ENCODE measurements around the gene FILIP1.

Gene FILIP1

GRCh38 chr6:75318900-75319299, 174.7 kb downstream of the FILIP1 start:
- Histone ChIP-seq H3K9me3 (ENCODE audit: insufficient read depth, low read depth, low read length) (no peaks in the 10 kb centered on the region), H3K27me3 (ENCODE audit: insufficient read depth, low read length, poor library complexity, severe bottlenecking) (peaks cover 4% of the 10 kb centered on the region), H3K9ac (ENCODE audit: low read depth, low read length, poor library complexity, severe bottlenecking) (no peak overlapping the region), H2AFZ (ENCODE audit: low read length) (no peak overlapping the region), H3K9me2 (replicated peaks; ENCODE audit: low read depth, low read length) (no peaks in the 10 kb centered on the region), H4K20me1 (ENCODE audit: insufficient read depth, low read length, poor library complexity, severe bottlenecking) (no peaks in the 10 kb centered on the region), H3K4me1 (ENCODE audit: insufficient read depth, low read length, poor library complexity, severe bottlenecking) (no peaks in the 10 kb centered on the region), H3F3A (ENCODE audit: low read depth) (no peaks in the 10 kb centered on the region), H3K36me3 (ENCODE audit: insufficient read depth, low read length) (no peaks in the 10 kb centered on the region), H3K4me3 (ENCODE audit: low read length, poor library complexity, severe bottlenecking) (no peak overlapping the region), H3K4me2 (ENCODE audit: low read depth, low read length, poor library complexity, severe bottlenecking) (no peak overlapping the region), H3K79me2 (ENCODE audit: insufficient read depth, low read length) (no peaks in the 10 kb centered on the region)
- TF ChIP-seq EZH2phosphoT487 (IDR thresholded peaks at IDR 0.05; ENCODE audit: borderline replicate concordance) (no peak), CTCF (conservative IDR thresholded peaks at IDR 0.05; ENCODE audit: low read length) (no peak)

GRCh38 chr6:75317503-75318206, 175.9 kb downstream of the FILIP1 start:
- H3K9ac ChIP-seq (ENCODE audit: low read depth, low read length, poor library complexity, severe bottlenecking) = no peak overlapping the region
- H4K20me1 ChIP-seq (ENCODE audit: insufficient read depth, low read length, poor library complexity, severe bottlenecking) = no peaks in the 10 kb centered on the region
- H3K4me1 ChIP-seq (ENCODE audit: insufficient read depth, low read length, poor library complexity, severe bottlenecking) = no peaks in the 10 kb centered on the region
- H3K4me3 ChIP-seq (ENCODE audit: low read length, poor library complexity, severe bottlenecking) = no peak overlapping the region
- no peak overlapping the region for H3K4me2 ChIP-seq (ENCODE audit: low read depth, low read length, poor library complexity, severe bottlenecking)
- H3F3A ChIP-seq (ENCODE audit: low read depth) = no peaks in the 10 kb centered on the region
- no peak for TF ChIP-seq EZH2phosphoT487 (IDR thresholded peaks at IDR 0.05; ENCODE audit: borderline replicate concordance)
- no peak for TF ChIP-seq CTCF (conservative IDR thresholded peaks at IDR 0.05; ENCODE audit: low read length)
- no peaks in the 10 kb centered on the region for H3K9me3 ChIP-seq (ENCODE audit: insufficient read depth, low read depth, low read length)
- H3K9me2 ChIP-seq (replicated peaks; ENCODE audit: low read depth, low read length) = no peaks in the 10 kb centered on the region
- H3K79me2 ChIP-seq (ENCODE audit: insufficient read depth, low read length) = no peaks in the 10 kb centered on the region
- peaks cover 4% of the 10 kb centered on the region for H3K27me3 ChIP-seq (ENCODE audit: insufficient read depth, low read length, poor library complexity, severe bottlenecking)
- H2AFZ ChIP-seq (ENCODE audit: low read length) = no peak overlapping the region
- H3K36me3 ChIP-seq (ENCODE audit: insufficient read depth, low read length) = no peaks in the 10 kb centered on the region

DNA sequence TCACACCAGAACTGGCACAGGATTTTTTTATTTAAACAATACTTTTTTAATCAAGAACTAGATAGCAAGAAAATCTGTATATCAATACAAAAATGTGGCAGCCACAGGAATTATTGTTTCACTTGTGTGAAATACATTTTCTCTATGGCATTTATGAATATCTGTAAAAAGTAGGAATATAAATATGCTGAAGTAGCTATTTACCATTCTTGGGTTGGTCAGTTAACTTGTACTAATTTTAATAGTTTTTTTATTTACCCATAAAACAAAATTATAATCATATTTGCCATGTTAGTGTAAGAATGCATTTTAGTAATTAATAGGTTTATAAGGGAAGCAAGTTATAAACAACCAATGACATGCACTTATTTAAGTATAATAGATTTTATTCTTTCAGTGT, 177.6 kb downstream of the FILIP1 start:
- H3F3A ChIP-seq (ENCODE audit: low read depth) = no peaks in the 10 kb centered on the region
- H3K4me1 ChIP-seq (ENCODE audit: insufficient read depth, low read length, poor library complexity, severe bottlenecking) = no peaks in the 10 kb centered on the region
- no peaks in the 10 kb centered on the region for H3K36me3 ChIP-seq (ENCODE audit: insufficient read depth, low read length)
- peaks cover 4% of the 10 kb centered on the region for H3K27me3 ChIP-seq (ENCODE audit: insufficient read depth, low read length, poor library complexity, severe bottlenecking)
- no peak overlapping the region for H3K4me2 ChIP-seq (ENCODE audit: low read depth, low read length, poor library complexity, severe bottlenecking)
- no peaks in the 10 kb centered on the region for H3K79me2 ChIP-seq (ENCODE audit: insufficient read depth, low read length)
- no peaks in the 10 kb centered on the region for H4K20me1 ChIP-seq (ENCODE audit: insufficient read depth, low read length, poor library complexity, severe bottlenecking)
- no peaks in the 10 kb centered on the region for H3K9me2 ChIP-seq (replicated peaks; ENCODE audit: low read depth, low read length)
- TF ChIP-seq CTCF (conservative IDR thresholded peaks at IDR 0.05; ENCODE audit: low read length) = no peak
- TF ChIP-seq EZH2phosphoT487 (IDR thresholded peaks at IDR 0.05; ENCODE audit: borderline replicate concordance) = no peak
- H2AFZ ChIP-seq (ENCODE audit: low read length) = no peak overlapping the region
- H3K4me3 ChIP-seq (ENCODE audit: low read length, poor library complexity, severe bottlenecking) = no peak overlapping the region
- H3K9ac ChIP-seq (ENCODE audit: low read depth, low read length, poor library complexity, severe bottlenecking) = no peak overlapping the region
- no peaks in the 10 kb centered on the region for H3K9me3 ChIP-seq (ENCODE audit: insufficient read depth, low read depth, low read length)

All from Loucy (cell line).